SK-N-MC (cell line): Measurements from ENCODE around the gene S100A7.

ENCODE experiments used
- EZH2 ChIP-seq: fragments of 200-600 bp; sonication (generic); IDR thresholded peaks from one replicate; pipeline ENCODE4 v1.6.1; 2017; ENCODE audit warnings: antibody characterized with exemption
- FOXP2 ChIP-seq: optimal IDR thresholded peaks from 2 replicates; pipeline ENCODE3; 2011; ENCODE audit warnings: mild to moderate bottlenecking, moderate library complexity; ENCODE audit not compliant: insufficient read depth; ENCODE audit errors: extremely low read length, control extremely low read depth
- POLR2AphosphoS5 ChIP-seq: IDR thresholded peaks from 2 replicates; pipeline ENCODE4 v1.6.1; 2012; ENCODE audit warnings: mild to moderate bottlenecking, low read depth, low read length, borderline replicate concordance

DNA sequence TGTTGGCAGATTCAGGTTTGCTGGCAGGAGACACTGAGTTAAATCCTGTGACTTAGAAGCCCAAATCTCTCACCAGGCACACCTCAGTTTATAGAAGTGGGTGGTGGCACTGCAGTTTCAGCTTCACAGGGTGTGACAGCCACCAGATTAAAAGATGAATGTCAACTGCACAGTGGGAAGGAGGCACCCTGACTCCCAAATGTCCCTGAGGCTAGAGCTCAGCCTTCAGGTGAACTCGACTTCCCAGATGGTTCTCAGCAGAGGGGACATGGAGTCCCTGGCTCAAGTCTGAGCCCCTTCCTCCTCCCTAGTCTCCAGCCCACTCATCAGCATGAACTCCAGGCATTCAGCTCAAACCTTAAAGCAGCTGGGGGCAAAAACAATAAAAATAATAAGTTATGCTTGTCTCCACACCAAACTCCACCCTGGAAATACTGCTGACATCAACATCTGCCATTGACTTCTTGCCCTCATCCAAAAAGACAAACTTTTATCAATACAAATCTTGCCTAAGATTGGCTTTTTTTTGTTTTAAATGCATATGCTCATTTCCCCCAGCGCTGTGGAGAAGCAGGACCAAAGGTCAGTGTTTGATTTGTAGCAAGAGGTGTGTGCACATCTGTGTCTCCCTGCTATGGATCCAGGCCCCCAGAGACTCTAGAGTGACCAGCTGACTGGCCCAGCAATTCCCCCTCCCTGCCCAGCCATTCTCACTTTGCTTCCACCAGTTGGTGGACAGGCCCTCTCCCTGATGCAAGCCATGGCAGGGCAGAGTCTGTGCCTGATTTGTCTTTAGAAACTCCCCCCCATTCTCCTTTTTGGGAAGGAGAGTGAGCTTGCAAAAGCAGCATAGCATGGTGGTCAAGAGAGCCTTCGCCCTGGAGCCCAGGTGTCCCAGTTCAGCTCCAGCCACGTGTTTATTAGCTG is 18.5 kb upstream of the S100A7 start:
- TF ChIP-seq POLR2AphosphoS5: no peak
- TF ChIP-seq FOXP2: no peak
- no peak for TF ChIP-seq EZH2
